ENCODE measurements around the gene DGKI. TPM values are rescaled to one million over a fixed set of nuclear protein-coding genes. Genes with fewer than 3 reads are reported as not detected.

The DGKI gene
- total RNA-seq, 1 experiment from 2014 or later: 0.55 TPM

GRCh38 chr7:137695494-137695893 is 151.3 kb downstream of the DGKI start:
- H2BK20ac ChIP-seq (ENCODE audit: low read depth, low read length, poor library complexity, severe bottlenecking): no peak overlapping the region
- H3K79me1 ChIP-seq (ENCODE audit: insufficient read depth, low read depth, low read length, poor library complexity, severe bottlenecking): no peaks in the 10 kb centered on the region
- no peak overlapping the region for H3K14ac ChIP-seq (ENCODE audit: insufficient read depth, low read length)
- no peaks in the 10 kb centered on the region for H3K9me3 Mint-ChIP-seq
- TF ChIP-seq CTCF (conservative IDR thresholded peaks at IDR 0.05): no peak
- no peaks in the 10 kb centered on the region for H3K27me3 Mint-ChIP-seq (ENCODE audit: low read depth)
- no peak overlapping the region for H4K5ac ChIP-seq (ENCODE audit: insufficient read length, low read depth, low read length)
- H2BK12ac ChIP-seq (ENCODE audit: insufficient read length, low read depth, low read length): no peak overlapping the region
- no peak overlapping the region for H4K91ac ChIP-seq (ENCODE audit: insufficient read length, low read depth, low read length)
- no peak overlapping the region for H3K27ac ChIP-seq (ENCODE audit: insufficient read length, low read depth, low read length)
- H3K4me1 ChIP-seq (ENCODE audit: insufficient read depth, low read length): no peaks in the 10 kb centered on the region; the same call in 1 of the 2 replicates
- no peak overlapping the region for H3K9ac ChIP-seq (ENCODE audit: extremely low read depth, insufficient read length, low read length)
- no peak overlapping the region for H2BK120ac ChIP-seq (ENCODE audit: low read depth, low read length, poor library complexity, severe bottlenecking)
- H3K4ac ChIP-seq (ENCODE audit: low read depth, low read length): no peak overlapping the region
- no peak overlapping the region for H3K4me3 Mint-ChIP-seq
- no peak overlapping the region for H2AK5ac ChIP-seq (ENCODE audit: insufficient read length, low read length)
- no peak overlapping the region for H3K27ac Mint-ChIP-seq
- no peaks in the 10 kb centered on the region for H3K36me3 Mint-ChIP-seq (ENCODE audit: insufficient read depth in 1 of 3, low read depth in 3 of 3)
- no peaks in the 10 kb centered on the region for H3K79me2 ChIP-seq (ENCODE audit: insufficient read depth, low read length)
- no peak for DNase-seq
- H4K8ac ChIP-seq (replicated peaks; ENCODE audit: insufficient read length, low read depth, low read length): no peak overlapping the region
- WGBS (ENCODE audit: extremely low coverage, insufficient read length, low lambda C conversion rate): 100% methylated on average over 1 of the region's 3 CpGs
- no peak overlapping the region for H3K18ac ChIP-seq (ENCODE audit: insufficient read length, low read depth, low read length)
- no peak overlapping the region for H2BK15ac ChIP-seq (ENCODE audit: low read depth, low read length)
- no peaks in the 10 kb centered on the region for H3K9me3 ChIP-seq (ENCODE audit: control insufficient read depth, low read depth, low read length)
- H3T11ph ChIP-seq (ENCODE audit: low read length): no peak overlapping the region
- no peak overlapping the region for H2BK5ac ChIP-seq (ENCODE audit: insufficient read length, low read length)
- no peaks in the 10 kb centered on the region for H4K20me1 ChIP-seq (ENCODE audit: control insufficient read depth, insufficient read depth, insufficient read length)
- no peak overlapping the region for H3K23ac ChIP-seq (ENCODE audit: insufficient read length, low read depth, low read length)
- H3K4me2 ChIP-seq (ENCODE audit: insufficient read depth, insufficient read length, low read length): no peak overlapping the region
- no peak overlapping the region for H3K56ac ChIP-seq (ENCODE audit: insufficient read length, low read depth, low read length)
- no peaks in the 10 kb centered on the region for H3K23me2 ChIP-seq (ENCODE audit: insufficient read length, low read depth, low read length, poor library complexity, severe bottlenecking)
- H3K27me3 ChIP-seq (ENCODE audit: insufficient read depth, low read length): no peaks in the 10 kb centered on the region; the same call in 1 of the 2 replicates
- H2AFZ ChIP-seq (ENCODE audit: low read length): no peak overlapping the region
- no peaks in the 10 kb centered on the region for H3K4me1 Mint-ChIP-seq
